ENCODE results near the gene C19orf44.
"Not testable (repeated sequence)": the region's sequence is repeated elsewhere in the genome, so short reads cannot be mapped to it uniquely, and the experiment has no call there.

Gene C19orf44

GRCh38 chr19:16465239-16465638 lies 31.0 kb upstream of the C19orf44 start:
- no peak for TF ChIP-seq CTCF (IDR thresholded peaks at IDR 0.05; ENCODE audit: low read depth, low read length)
- no peaks in the 10 kb centered on the region for H3K9me3 ChIP-seq
- no peaks in the 10 kb centered on the region; the same call in 1 of the 2 replicates for H3K36me3 ChIP-seq

GRCh38 chr19:16466802-16467427 lies 29.3 kb upstream of the C19orf44 start:
- H3K27me3 ChIP-seq; H3K9me3 ChIP-seq; DNase-seq; H3K4me3 ChIP-seq (ENCODE audit: low read depth, low read length); H3K36me3 ChIP-seq: not testable (repeated sequence)
- H3K4me1 ChIP-seq, result peaks cover 11% of the 10 kb centered on the region

More at GRCh38 chr19:16465239-16465638, 31.0 kb upstream of the C19orf44 start:
- Histone ChIP-seq H3K4me1 (peaks cover 11% of the 10 kb centered on the region), H3K27me3 (no peaks in the 10 kb centered on the region), H3K4me3 (ENCODE audit: low read depth, low read length) (no peak overlapping the region)
- DNase-seq, result no peak

- DNase-seq, result no peak
- H3K4me1 ChIP-seq, result peaks cover 11% of the 10 kb centered on the region
Observed at GRCh38 chr19:16467581-16467980, 28.6 kb upstream of the C19orf44 start.

GRCh38 chr19:16470541-16470910 lies 25.7 kb upstream of the C19orf44 start:
- no peaks in the 10 kb centered on the region for H3K9me3 ChIP-seq
- DNase-seq, result no peak

More at GRCh38 chr19:16467581-16467980, 28.6 kb upstream of the C19orf44 start:
- Histone ChIP-seq H3K4me3 (ENCODE audit: low read depth, low read length) (no peak overlapping the region), H3K27me3 (no peaks in the 10 kb centered on the region), H3K36me3 (no peaks in the 10 kb centered on the region; the same call in 1 of the 2 replicates), H3K9me3 (no peaks in the 10 kb centered on the region)
- no peak for TF ChIP-seq CTCF (IDR thresholded peaks at IDR 0.05; ENCODE audit: low read depth, low read length)

GRCh38 chr19:16470911-16471811 lies 25.0 kb upstream of the C19orf44 start:
- TF ChIP-seq CTCF (IDR thresholded peaks at IDR 0.05; ENCODE audit: low read depth, low read length), result no peak
- H3K4me1 ChIP-seq, result no peaks in the 10 kb centered on the region
- peak; percentile 24 for DNase-seq
- H3K36me3 ChIP-seq, result no peaks in the 10 kb centered on the region
- peak overlapping the region; percentile 94 for H3K4me3 ChIP-seq (ENCODE audit: low read depth, low read length)
- no peaks in the 10 kb centered on the region for H3K27me3 ChIP-seq
- H3K9me3 ChIP-seq, result no peaks in the 10 kb centered on the region

More at GRCh38 chr19:16470541-16470910, 25.7 kb upstream of the C19orf44 start:
- Histone ChIP-seq H3K4me3 (ENCODE audit: low read depth, low read length) (peak overlapping the region; percentile 94), H3K27me3 (no peaks in the 10 kb centered on the region), H3K36me3 (no peaks in the 10 kb centered on the region), H3K4me1 (no peaks in the 10 kb centered on the region)
- no peak for TF ChIP-seq CTCF (IDR thresholded peaks at IDR 0.05; ENCODE audit: low read depth, low read length)

GRCh38 chr19:16472559-16472899 lies 23.7 kb upstream of the C19orf44 start:
- H3K4me3 ChIP-seq (ENCODE audit: low read depth, low read length), result peak overlapping the region; percentile 65

GRCh38 chr19:16472992-16473391 lies 23.2 kb upstream of the C19orf44 start:
- no peaks in the 10 kb centered on the region for H3K27me3 ChIP-seq
- no peak overlapping the region for H3K4me3 ChIP-seq (ENCODE audit: low read depth, low read length)
- H3K9me3 ChIP-seq, result no peaks in the 10 kb centered on the region
- TF ChIP-seq CTCF (IDR thresholded peaks at IDR 0.05; ENCODE audit: low read depth, low read length), result no peak
- H3K36me3 ChIP-seq, result no peaks in the 10 kb centered on the region
- H3K4me1 ChIP-seq, result no peaks in the 10 kb centered on the region
- DNase-seq, result no peak

More at GRCh38 chr19:16472559-16472899, 23.7 kb upstream of the C19orf44 start:
- not testable (repeated sequence) for DNase-seq, H3K27me3 ChIP-seq, H3K9me3 ChIP-seq, H3K4me1 ChIP-seq, H3K36me3 ChIP-seq
